ENCODE data around the gene DOK3.
"Not testable (repeated sequence)": the region's sequence is repeated elsewhere in the genome, so short reads cannot be mapped to it uniquely, and the experiment has no call there.

DOK3 gene

GRCh38 chr5:177540438-177540837 is 30.8 kb upstream of the DOK3 start:
- H3K27me3 Mint-ChIP-seq = no peaks in the 10 kb centered on the region
- no peaks in the 10 kb centered on the region for H3K9me3 Mint-ChIP-seq
- H3K27ac Mint-ChIP-seq = no peak overlapping the region
- H3K4me1 Mint-ChIP-seq = peaks cover 13% of the 10 kb centered on the region
- H3K36me3 Mint-ChIP-seq = peaks cover 26% of the 10 kb centered on the region
- no peak overlapping the region for H3K4me3 Mint-ChIP-seq
- ATAC-seq = no peak

DNA sequence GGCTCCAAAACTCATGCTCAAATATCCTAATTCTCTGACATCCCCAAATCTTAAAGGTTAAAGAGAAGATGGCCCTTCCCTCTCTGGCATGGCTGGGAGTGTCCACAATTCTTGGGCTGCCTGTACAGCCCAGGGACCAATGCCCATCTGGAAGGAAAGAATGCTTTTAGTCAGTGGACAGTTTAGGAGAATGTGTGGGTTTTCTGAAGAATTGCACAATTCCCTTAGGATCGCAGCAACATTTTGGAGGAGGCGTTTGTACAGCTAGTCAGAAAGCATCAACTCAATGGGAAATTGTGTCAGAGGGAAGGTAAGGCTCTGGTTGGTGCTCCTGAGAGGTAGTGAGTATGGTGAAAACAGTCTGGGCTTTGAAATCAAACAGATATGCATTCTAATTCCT is 29.8 kb upstream of the DOK3 start:
- no peak for ATAC-seq
- peaks cover 26% of the 10 kb centered on the region for H3K36me3 Mint-ChIP-seq
- H3K4me3 Mint-ChIP-seq = no peak overlapping the region

GRCh38 chr5:177538876-177539275 is 29.2 kb upstream of the DOK3 start:
- no peaks in the 10 kb centered on the region for H3K27me3 Mint-ChIP-seq
- peaks cover 26% of the 10 kb centered on the region for H3K36me3 Mint-ChIP-seq
- no peaks in the 10 kb centered on the region for H3K9me3 Mint-ChIP-seq
- H3K27ac Mint-ChIP-seq = no peak overlapping the region
- ATAC-seq = no peak
- H3K4me3 Mint-ChIP-seq = no peak overlapping the region
- peaks cover 13% of the 10 kb centered on the region for H3K4me1 Mint-ChIP-seq

More for the DNA sequence above, 29.8 kb upstream of the DOK3 start:
- H3K9me3 Mint-ChIP-seq = no peaks in the 10 kb centered on the region
- H3K27me3 Mint-ChIP-seq = no peaks in the 10 kb centered on the region
- H3K27ac Mint-ChIP-seq = no peak overlapping the region
- peaks cover 13% of the 10 kb centered on the region for H3K4me1 Mint-ChIP-seq

- H3K4me1 Mint-ChIP-seq = peaks cover 10% of the 10 kb centered on the region
- H3K36me3 Mint-ChIP-seq = peaks cover 28% of the 10 kb centered on the region
- no peak for ATAC-seq
- no peaks in the 10 kb centered on the region for H3K27me3 Mint-ChIP-seq
- H3K4me3 Mint-ChIP-seq = no peak overlapping the region
- no peak overlapping the region for H3K27ac Mint-ChIP-seq
- H3K9me3 Mint-ChIP-seq = no peaks in the 10 kb centered on the region
Observed at GRCh38 chr5:177537389-177538361, 28.0 kb upstream of the DOK3 start.

DNA sequence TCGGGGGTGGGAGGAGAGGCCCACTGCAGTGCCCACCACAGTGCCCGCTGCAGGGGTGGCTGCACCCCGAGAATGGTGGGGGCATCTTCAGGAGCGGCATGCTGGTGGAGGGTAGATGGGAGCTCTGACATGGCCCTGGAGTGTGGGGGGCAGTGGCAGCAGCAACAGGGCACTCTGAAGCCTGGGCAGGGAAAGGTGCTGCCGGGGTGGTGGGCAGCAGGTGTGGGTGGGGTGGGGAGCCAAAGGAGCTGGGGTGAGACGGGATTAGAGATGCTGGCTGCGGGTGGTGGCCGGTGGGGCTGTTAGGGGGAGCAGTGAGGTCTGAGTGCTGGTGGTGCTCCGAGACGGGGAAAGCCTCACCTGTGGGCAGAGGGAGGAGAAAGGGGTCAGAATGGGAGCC is 26.8 kb upstream of the DOK3 start:
- Mint-ChIP-seq H3K9me3 (no peaks in the 10 kb centered on the region), H3K36me3 (peaks cover 32% of the 10 kb centered on the region), H3K4me3 (no peak overlapping the region), H3K27me3 (no peaks in the 10 kb centered on the region), H3K4me1 (peaks cover 5% of the 10 kb centered on the region), H3K27ac (no peak overlapping the region)
- ATAC-seq = no peak

DNA sequence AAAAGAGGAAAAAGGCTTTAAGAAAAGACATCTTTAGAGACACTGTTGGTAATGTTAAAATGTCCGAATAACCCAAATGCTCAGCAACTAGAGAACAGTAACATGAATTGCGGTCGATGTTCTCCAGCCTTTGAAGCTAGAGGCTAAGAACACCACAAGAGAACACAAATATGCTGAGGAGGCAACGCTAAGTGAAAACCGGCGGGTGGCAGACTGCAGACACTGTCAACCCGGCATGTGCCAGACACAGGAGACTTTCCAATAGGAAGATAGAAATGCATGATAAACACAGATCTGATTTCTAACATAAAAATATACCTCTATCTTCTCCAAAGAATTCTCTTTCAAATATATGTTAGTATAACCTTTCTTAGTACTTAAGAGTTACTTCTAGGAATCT is 25.5 kb upstream of the DOK3 start:
- no peak for ATAC-seq
- Mint-ChIP-seq H3K27ac (no peak overlapping the region), H3K9me3 (no peaks in the 10 kb centered on the region)

GRCh38 chr5:177534433-177534832 is 24.8 kb upstream of the DOK3 start:
- H3K4me1 Mint-ChIP-seq, H3K4me3 Mint-ChIP-seq, H3K27me3 Mint-ChIP-seq, H3K27ac Mint-ChIP-seq, H3K9me3 Mint-ChIP-seq, ATAC-seq: not testable (repeated sequence)
- peaks cover 41% of the 10 kb centered on the region for H3K36me3 Mint-ChIP-seq

More for the DNA sequence above, 25.5 kb upstream of the DOK3 start:
- H3K27me3 Mint-ChIP-seq = no peaks in the 10 kb centered on the region
- no peak overlapping the region for H3K4me3 Mint-ChIP-seq
- peaks cover 40% of the 10 kb centered on the region for H3K36me3 Mint-ChIP-seq
- peaks cover 5% of the 10 kb centered on the region for H3K4me1 Mint-ChIP-seq

DNA sequence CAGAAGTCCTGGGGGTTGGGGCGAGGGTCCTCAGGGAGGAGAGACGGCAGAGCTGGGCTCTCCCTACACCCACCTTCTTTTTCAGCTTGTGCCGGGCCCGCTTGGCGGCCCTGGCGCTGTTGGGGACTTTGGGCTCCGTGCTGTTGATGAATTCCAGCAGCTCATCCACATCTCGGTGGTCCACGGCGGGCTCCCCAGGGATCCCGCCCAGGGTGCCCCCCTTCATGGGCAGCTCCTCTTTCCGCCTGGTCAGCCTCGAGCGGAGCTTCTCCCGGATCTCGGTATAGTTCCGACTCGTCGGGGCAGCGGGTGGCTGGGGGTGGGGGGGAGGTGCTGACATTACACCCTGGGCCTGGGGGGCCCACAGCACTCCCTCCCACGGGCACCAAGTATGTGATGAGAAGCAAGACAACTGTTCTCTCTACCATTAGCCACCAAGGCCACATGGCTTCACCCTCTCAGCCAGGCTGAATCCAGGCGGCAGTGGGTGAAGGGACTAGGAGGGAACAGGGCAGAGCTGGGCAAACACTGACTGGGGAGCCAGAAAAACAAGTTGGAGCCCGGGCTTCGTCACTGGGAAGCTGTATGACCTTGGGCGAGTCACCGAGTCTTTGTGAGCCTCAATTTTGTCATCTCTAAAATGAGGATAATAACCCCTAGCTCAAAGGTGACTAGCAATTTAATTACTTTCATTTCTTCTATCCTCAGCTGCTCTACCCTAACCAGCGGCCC is 21.7 kb upstream of the DOK3 start:
- H3K36me3 Mint-ChIP-seq = peaks cover 26% of the 10 kb centered on the region
- H3K4me3 Mint-ChIP-seq = no peak overlapping the region
- no peak overlapping the region for H3K27ac Mint-ChIP-seq
- H3K4me1 Mint-ChIP-seq = no peaks in the 10 kb centered on the region
- no peaks in the 10 kb centered on the region for H3K27me3 Mint-ChIP-seq
- ATAC-seq = no peak
- no peaks in the 10 kb centered on the region for H3K9me3 Mint-ChIP-seq

DNA sequence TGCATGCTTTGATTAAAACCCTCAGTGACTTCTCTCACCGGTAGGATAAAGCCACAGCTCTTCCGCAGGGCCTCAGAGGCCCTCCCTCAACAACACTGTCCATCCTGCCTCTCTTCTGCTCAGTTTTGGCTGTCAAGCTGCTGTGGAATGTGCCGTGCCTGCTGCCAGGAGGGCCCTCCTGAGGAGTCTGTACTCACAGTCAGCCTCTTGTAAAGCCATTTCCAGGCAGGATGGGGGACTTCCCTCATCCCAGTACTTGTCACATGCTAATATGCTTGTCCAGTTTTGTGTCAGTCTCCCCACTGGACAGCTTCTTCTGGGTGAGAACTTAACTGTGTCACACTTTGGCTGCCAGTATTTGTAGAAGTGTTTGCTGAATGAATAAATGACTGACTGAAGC is 21.0 kb upstream of the DOK3 start:
- Mint-ChIP-seq H3K27me3 (no peaks in the 10 kb centered on the region), H3K4me3 (no peak overlapping the region), H3K36me3 (peaks cover 23% of the 10 kb centered on the region), H3K27ac (peak overlapping the region; percentile 10), H3K9me3 (no peaks in the 10 kb centered on the region), H3K4me1 (no peaks in the 10 kb centered on the region)
- ATAC-seq = no peak

- ATAC-seq = no peak
- no peaks in the 10 kb centered on the region for H3K9me3 Mint-ChIP-seq
- H3K4me1 Mint-ChIP-seq = no peaks in the 10 kb centered on the region
- no peaks in the 10 kb centered on the region for H3K27me3 Mint-ChIP-seq
- no peak overlapping the region for H3K27ac Mint-ChIP-seq
- no peak overlapping the region for H3K4me3 Mint-ChIP-seq
- H3K36me3 Mint-ChIP-seq = peaks cover 23% of the 10 kb centered on the region
Observed at GRCh38 chr5:177529247-177530203, 19.9 kb upstream of the DOK3 start.

- H3K36me3 Mint-ChIP-seq = peaks cover 23% of the 10 kb centered on the region
- no peak for ATAC-seq
- H3K4me3 Mint-ChIP-seq = no peak overlapping the region
- H3K27me3 Mint-ChIP-seq = no peaks in the 10 kb centered on the region
- no peaks in the 10 kb centered on the region for H3K9me3 Mint-ChIP-seq
- no peaks in the 10 kb centered on the region for H3K4me1 Mint-ChIP-seq
- no peak overlapping the region for H3K27ac Mint-ChIP-seq
Observed at GRCh38 chr5:177528631-177529030, 19.0 kb upstream of the DOK3 start.

DNA sequence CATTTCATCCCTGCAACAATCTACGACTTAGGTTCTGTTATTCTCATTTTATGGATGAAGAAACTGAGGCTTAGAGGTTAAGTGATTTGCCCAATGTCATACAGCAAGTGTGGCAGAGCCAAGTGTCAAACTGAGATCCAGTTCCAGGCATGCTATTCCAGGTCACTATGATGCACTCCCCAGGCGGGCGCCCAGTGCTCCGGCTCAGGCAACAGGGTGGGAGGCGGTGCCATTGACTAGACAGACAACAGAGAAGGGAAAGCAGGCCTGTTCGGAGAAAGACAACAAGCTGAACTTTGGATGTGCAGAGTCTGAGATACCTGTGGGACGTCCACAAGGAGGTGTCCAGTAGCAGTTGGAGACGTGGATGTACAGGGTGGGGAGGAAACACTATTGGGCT is 18.0 kb upstream of the DOK3 start:
- peaks cover 18% of the 10 kb centered on the region for H3K36me3 Mint-ChIP-seq
- H3K4me1 Mint-ChIP-seq = no peaks in the 10 kb centered on the region
- H3K9me3 Mint-ChIP-seq = no peaks in the 10 kb centered on the region
- H3K27ac Mint-ChIP-seq = no peak overlapping the region
- no peak for ATAC-seq
- no peaks in the 10 kb centered on the region for H3K27me3 Mint-ChIP-seq
- no peak overlapping the region for H3K4me3 Mint-ChIP-seq

GRCh38 chr5:177526791-177527190 is 17.2 kb upstream of the DOK3 start:
- H3K27me3 Mint-ChIP-seq = no peaks in the 10 kb centered on the region
- no peak for ATAC-seq
- peaks cover 13% of the 10 kb centered on the region for H3K36me3 Mint-ChIP-seq
- H3K4me1 Mint-ChIP-seq = peaks cover 1% of the 10 kb centered on the region
- H3K9me3 Mint-ChIP-seq = no peaks in the 10 kb centered on the region
- no peak overlapping the region for H3K27ac Mint-ChIP-seq
- H3K4me3 Mint-ChIP-seq = no peak overlapping the region

DNA sequence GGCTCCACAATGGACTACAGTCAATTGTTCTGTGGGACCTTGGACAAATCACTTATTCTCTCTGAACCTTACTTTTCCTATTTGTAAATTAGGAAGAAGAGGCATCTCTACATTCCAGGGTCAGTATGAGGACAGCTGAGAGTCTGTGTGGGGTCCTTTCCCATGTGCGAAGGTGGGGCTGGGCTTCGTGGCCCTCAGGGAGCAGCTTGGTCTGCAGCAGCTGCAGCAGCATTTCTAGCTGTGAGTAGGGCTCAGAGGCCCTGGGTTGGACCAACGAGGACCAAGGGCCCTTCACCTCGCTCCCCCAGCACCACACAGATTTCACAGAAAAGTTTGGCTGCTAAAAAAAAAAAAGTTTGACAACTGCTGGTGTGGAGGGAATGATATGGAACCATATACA is 16.6 kb upstream of the DOK3 start:
- no peak overlapping the region for H3K4me3 Mint-ChIP-seq
- H3K27ac Mint-ChIP-seq = no peak overlapping the region
- H3K4me1 Mint-ChIP-seq = peaks cover 7% of the 10 kb centered on the region
- H3K36me3 Mint-ChIP-seq = peaks cover 17% of the 10 kb centered on the region
- ATAC-seq = no peak
- no peaks in the 10 kb centered on the region for H3K9me3 Mint-ChIP-seq
- H3K27me3 Mint-ChIP-seq = no peaks in the 10 kb centered on the region

Measured in stimulated activated memory B cell treated with anti-CD40 and anti-IgM and Interleukin-4, amounts not matched to agents 10 μg/mL and 1 μg/mL and 100 μg/mL, for 72 hours (primary cell).